Adrenal gland (tissue), 5 donors: ENCODE measurements around the gene TASOR2.

ENCODE experiments used
- POLR2A ChIP-seq, 2 donors: fragments of 450-650 bp; IDR thresholded peaks; one replicate each; pipeline ENCODE4 v1.6.1; 2017; ENCODE audit warnings: antibody characterized with exemption in 2 of 2, mild to moderate bottlenecking in 2 of 2, moderate library complexity in 1 of 2
- TF ChIP-seq, protein P1 (sequence below), 6 experiments: fragments of 450-650 bp in 4 of 6; fragments of 200-600 bp in 2 of 6; sonication (generic) in 1 of 6; IDR thresholded peaks; 1 replicate in 5 of 6; 2 replicates in 1 of 6; pipeline versions ENCODE4 v1.5.1 to v1.8.0; 2016 to 2021; ENCODE audit warnings: antibody characterized with exemption in 6 of 6, mild to moderate bottlenecking in 2 of 6, moderate library complexity in 1 of 6
- donor health status: DM: no; HTN: no; CAD: no.

DNA sequence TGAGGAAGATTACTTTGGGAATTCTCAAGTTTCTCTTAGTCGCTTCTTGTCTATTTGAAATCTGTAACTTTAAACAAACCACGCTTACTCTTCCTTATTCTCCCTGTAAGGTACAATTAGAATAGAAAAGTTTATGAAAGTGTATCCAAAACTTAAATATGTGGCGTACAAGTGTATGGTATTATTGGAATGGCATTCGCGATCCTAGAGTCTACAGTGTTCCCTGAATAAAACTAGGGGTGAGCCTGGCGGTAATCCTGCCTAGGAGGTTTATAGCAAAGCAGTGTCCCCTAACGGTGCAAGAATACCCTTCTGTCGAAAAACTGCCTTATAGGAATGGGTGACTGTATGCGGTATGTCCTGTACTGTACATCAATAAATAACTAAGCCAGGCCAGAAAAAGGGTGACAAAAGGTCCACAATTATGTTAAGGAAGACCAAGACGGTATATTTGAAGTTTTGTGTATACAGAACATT lies 1.2 kb downstream of the TASOR2 start:
- TF ChIP-seq, protein P1, sequence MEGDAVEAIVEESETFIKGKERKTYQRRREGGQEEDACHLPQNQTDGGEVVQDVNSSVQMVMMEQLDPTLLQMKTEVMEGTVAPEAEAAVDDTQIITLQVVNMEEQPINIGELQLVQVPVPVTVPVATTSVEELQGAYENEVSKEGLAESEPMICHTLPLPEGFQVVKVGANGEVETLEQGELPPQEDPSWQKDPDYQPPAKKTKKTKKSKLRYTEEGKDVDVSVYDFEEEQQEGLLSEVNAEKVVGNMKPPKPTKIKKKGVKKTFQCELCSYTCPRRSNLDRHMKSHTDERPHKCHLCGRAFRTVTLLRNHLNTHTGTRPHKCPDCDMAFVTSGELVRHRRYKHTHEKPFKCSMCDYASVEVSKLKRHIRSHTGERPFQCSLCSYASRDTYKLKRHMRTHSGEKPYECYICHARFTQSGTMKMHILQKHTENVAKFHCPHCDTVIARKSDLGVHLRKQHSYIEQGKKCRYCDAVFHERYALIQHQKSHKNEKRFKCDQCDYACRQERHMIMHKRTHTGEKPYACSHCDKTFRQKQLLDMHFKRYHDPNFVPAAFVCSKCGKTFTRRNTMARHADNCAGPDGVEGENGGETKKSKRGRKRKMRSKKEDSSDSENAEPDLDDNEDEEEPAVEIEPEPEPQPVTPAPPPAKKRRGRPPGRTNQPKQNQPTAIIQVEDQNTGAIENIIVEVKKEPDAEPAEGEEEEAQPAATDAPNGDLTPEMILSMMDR (IDR thresholded peaks at IDR 0.05): no peak
- no peak for TF ChIP-seq POLR2A (IDR thresholded peaks at IDR 0.05)
